ENCODE results near the gene GPR68. TPM values are rescaled to one million over a fixed set of nuclear protein-coding genes. Genes with fewer than 3 reads are reported as not detected.
"Not testable (repeated sequence)": the region's sequence is repeated elsewhere in the genome, so short reads cannot be mapped to it uniquely, and the experiment has no call there.

The GPR68 gene
- total and polyA plus RNA-seq, 2 donors: 1.7 to 2.8 TPM

GRCh38 chr14:91200802-91201201, 43.7 kb downstream of the GPR68 start:
- DNase-seq (ENCODE audit: extremely low spot score); H3K27ac ChIP-seq (ENCODE audit: low read depth); H3K4me3 ChIP-seq (ENCODE audit: low read depth, low read length); H3K36me3 ChIP-seq (ENCODE audit: insufficient read depth); H3K4me1 ChIP-seq (ENCODE audit: insufficient read depth): not testable (repeated sequence)
- WGBS: 98% methylated on average over 6 of the region's 6 CpGs

- Histone ChIP-seq H3K4me3 (ENCODE audit: low read depth, low read length) (no peak overlapping the region), H3K27ac (ENCODE audit: low read depth) (no peak overlapping the region), H3K36me3 (ENCODE audit: insufficient read depth) (no peaks in the 10 kb centered on the region), H3K4me1 (ENCODE audit: insufficient read depth) (no peaks in the 10 kb centered on the region)
- DNase-seq (ENCODE audit: extremely low spot score): no peak
Measured at GRCh38 chr14:91197631-91198030, 46.9 kb downstream of the GPR68 start.

GRCh38 chr14:91195881-91196280, 48.6 kb downstream of the GPR68 start:
- Histone ChIP-seq H3K36me3 (ENCODE audit: insufficient read depth) (no peaks in the 10 kb centered on the region), H3K4me1 (ENCODE audit: insufficient read depth) (no peaks in the 10 kb centered on the region), H3K27ac (ENCODE audit: low read depth) (no peak overlapping the region), H3K4me3 (ENCODE audit: low read depth, low read length) (no peak overlapping the region)
- DNase-seq (ENCODE audit: extremely low spot score): no peak
- 93% methylated on average over 10 of the region's 10 CpGs for WGBS

GRCh38 chr14:91193069-91193468, 51.4 kb downstream of the GPR68 start:
- H3K36me3 ChIP-seq (ENCODE audit: insufficient read depth): no peaks in the 10 kb centered on the region
- no peak for DNase-seq (ENCODE audit: extremely low spot score)
- no peaks in the 10 kb centered on the region for H3K4me1 ChIP-seq (ENCODE audit: insufficient read depth)
- WGBS: 87% methylated on average over 12 of the region's 12 CpGs
- H3K27ac ChIP-seq (ENCODE audit: low read depth): no peak overlapping the region
- no peak overlapping the region for H3K4me3 ChIP-seq (ENCODE audit: low read depth, low read length)

GRCh38 chr14:91190853-91191252, 53.7 kb downstream of the GPR68 start:
- no peak for DNase-seq (ENCODE audit: extremely low spot score)
- H3K36me3 ChIP-seq (ENCODE audit: insufficient read depth): no peaks in the 10 kb centered on the region
- H3K4me1 ChIP-seq (ENCODE audit: insufficient read depth): no peaks in the 10 kb centered on the region
- no peak overlapping the region for H3K4me3 ChIP-seq (ENCODE audit: low read depth, low read length)
- 98% methylated on average over 9 of the region's 9 CpGs for WGBS
- H3K27ac ChIP-seq (ENCODE audit: low read depth): no peak overlapping the region

- Histone ChIP-seq H3K36me3 (ENCODE audit: insufficient read depth) (peaks cover 4% of the 10 kb centered on the region), H3K4me1 (ENCODE audit: insufficient read depth) (no peaks in the 10 kb centered on the region), H3K4me3 (ENCODE audit: low read depth, low read length) (no peak overlapping the region), H3K27ac (ENCODE audit: low read depth) (no peak overlapping the region)
- 96% methylated on average over 13 of the region's 13 CpGs for WGBS
- DNase-seq (ENCODE audit: extremely low spot score): no peak
Measured at GRCh38 chr14:91187271-91187670, 57.2 kb downstream of the GPR68 start.

GRCh38 chr14:91186515-91187066, 57.9 kb downstream of the GPR68 start:
- Histone ChIP-seq H3K27ac (ENCODE audit: low read depth) (no peak overlapping the region), H3K4me1 (ENCODE audit: insufficient read depth) (no peaks in the 10 kb centered on the region), H3K4me3 (ENCODE audit: low read depth, low read length) (no peak overlapping the region), H3K36me3 (ENCODE audit: insufficient read depth) (peaks cover 4% of the 10 kb centered on the region)
- 96% methylated on average over 4 of the region's 4 CpGs for WGBS
- DNase-seq (ENCODE audit: extremely low spot score): no peak

GRCh38 chr14:91185721-91186120, 58.8 kb downstream of the GPR68 start:
- H3K36me3 ChIP-seq (ENCODE audit: insufficient read depth): peaks cover 4% of the 10 kb centered on the region
- 73% methylated on average over 1 of the region's 1 CpG for WGBS

GRCh38 chr14:91184559-91184958, 59.9 kb downstream of the GPR68 start:
- no peak for DNase-seq (ENCODE audit: extremely low spot score)
- Histone ChIP-seq H3K27ac (ENCODE audit: low read depth) (no peak overlapping the region), H3K36me3 (ENCODE audit: insufficient read depth) (peaks cover 4% of the 10 kb centered on the region), H3K4me3 (ENCODE audit: low read depth, low read length) (no peak overlapping the region), H3K4me1 (ENCODE audit: insufficient read depth) (no peaks in the 10 kb centered on the region)

More at GRCh38 chr14:91185721-91186120, 58.8 kb downstream of the GPR68 start:
- Histone ChIP-seq H3K4me1 (ENCODE audit: insufficient read depth) (no peaks in the 10 kb centered on the region), H3K27ac (ENCODE audit: low read depth) (no peak overlapping the region), H3K4me3 (ENCODE audit: low read depth, low read length) (no peak overlapping the region)
- no peak for DNase-seq (ENCODE audit: extremely low spot score)

- not testable (repeated sequence) for H3K4me1 ChIP-seq (ENCODE audit: insufficient read depth); H3K27ac ChIP-seq (ENCODE audit: low read depth); DNase-seq (ENCODE audit: extremely low spot score); H3K36me3 ChIP-seq (ENCODE audit: insufficient read depth); H3K4me3 ChIP-seq (ENCODE audit: low read depth, low read length)
- 99% methylated on average over 3 of the region's 3 CpGs for WGBS
Measured at GRCh38 chr14:91182753-91183152, 61.8 kb downstream of the GPR68 start.

Other genes starting within 250 kb of the GPR68 start
- 19.8 TPM for gene RPS6KA5, start 184.1 kb downstream of the GPR68 start, total RNA-seq
- 13.4 TPM for gene RPS6KA5, start 184.1 kb downstream of the GPR68 start, polyA plus RNA-seq
- gene DGLUCY, start 130.6 kb downstream of the GPR68 start, total RNA-seq: 44.6 TPM
- gene DGLUCY, start 130.6 kb downstream of the GPR68 start, polyA plus RNA-seq: 55.9 TPM
- gene CCDC88C, start 173.1 kb upstream of the GPR68 start, total RNA-seq: 19.7 TPM
- 14.6 TPM for gene CCDC88C, start 173.1 kb upstream of the GPR68 start, polyA plus RNA-seq

Data from urinary bladder (tissue), 4 donors.